Measurements from ENCODE around the gene SYT3. TPM values are rescaled to one million over a fixed set of nuclear protein-coding genes. Genes with fewer than 3 reads are reported as not detected.

The SYT3 gene
- total and polyA plus RNA-seq, 2 of the 13 experiments (the other 11 are each of a cell fraction or from before 2014, with no cell fraction given), result not detected

GRCh38 chr19:50670102-50670380 lies 30.4 kb upstream of the SYT3 start:
- FAIRE-seq (no peak), DNase-seq (ENCODE audit: low spot score) (no peak), ATAC-seq (no peak)
- H4K20me1 ChIP-seq (ENCODE audit: insufficient read depth, low read length), result no peaks in the 10 kb centered on the region
- in situ Hi-C loops (cut with HindIII; ENCODE audit: extremely low pct_ligation_motif_present, low pct_unique_long_range_greater_than_20kb), result no loop called here
- no peak overlapping the region for H2AFZ ChIP-seq (ENCODE audit: low read length)
- H3K27ac ChIP-seq (ENCODE audit: extremely low read length, insufficient read depth, low read length), result no peak overlapping the region
- H3K4me1 ChIP-seq (ENCODE audit: insufficient read depth, low read length), result no peaks in the 10 kb centered on the region
- H3K79me2 ChIP-seq (ENCODE audit: insufficient read depth, low read length), result no peaks in the 10 kb centered on the region
- intact Hi-C loops (cut with micrococcal nuclease; ENCODE audit: unreplicated experiment), result no loop called here
- H3K4me2 ChIP-seq (ENCODE audit: low read depth, low read length), result no peak overlapping the region
- POLR2A ChIA-PET, result no interaction called here
- H3K4me3 ChIP-seq (replicated peaks in 1 of 3; ENCODE audit: insufficient read depth in 1 of 3, low read depth in 2 of 3, low read length in 3 of 3), result no peak overlapping the region
- CTCF ChIA-PET (ENCODE audit: low intra/inter-chr PET ratio, low total read pairs), result interaction anchor here (1.1 to 1.5 kb wide), 2 partner anchors 114 to 252 kb away, joined by 3 to 8 read pairs; no protein-coding TSS in a partner anchor
- BruUV-seq (replicated peaks), result no TSS peak
- no peaks in the 10 kb centered on the region for H3K9me3 ChIP-seq (ENCODE audit: low read length)
- no peak overlapping the region for H3K9ac ChIP-seq (ENCODE audit: insufficient read depth, low read depth, low read length)
- no peaks in the 10 kb centered on the region for H3K36me3 ChIP-seq (replicated peaks in 1 of 2; ENCODE audit: control insufficient read depth in 1 of 2, insufficient read depth in 2 of 2, low read length in 2 of 2)
- 7% methylated on average over 5 of the region's 5 CpGs for WGBS (ENCODE audit: low lambda C conversion rate)
- peaks cover 6 to 42% of the 10 kb centered on the region in 2 experiments; a peak in 4 of 5 replicates for H3K27me3 ChIP-seq (ENCODE audit: control insufficient read depth in 1 of 2, insufficient read depth in 2 of 2, low read length in 2 of 2)
- TF ChIP-seq TCF12 (IDR thresholded peaks at IDR 0.05), result no peak
- TF ChIP-seq TCF12 (CRISPR knock-in tag; IDR thresholded peaks at IDR 0.05), result no peak
- TF ChIP-seq ZBTB49 (CRISPR knock-in tag; IDR thresholded peaks at IDR 0.05; ENCODE audit: borderline replicate concordance), result no peak
- TF ChIP-seq KDM4B (CRISPR knock-in tag; IDR thresholded peaks at IDR 0.05), result no peak
- TF ChIP-seq FOXM1 (CRISPR knock-in tag; IDR thresholded peaks at IDR 0.05), result no peak
- TF ChIP-seq RBAK (CRISPR knock-in tag; IDR thresholded peaks at IDR 0.05), result no peak
- TF ChIP-seq ISL2 (CRISPR knock-in tag; IDR thresholded peaks at IDR 0.05), result no peak
- no peak for TF ChIP-seq MNT (IDR thresholded peaks at IDR 0.05)
- no peak for TF ChIP-seq PRDM4 (CRISPR knock-in tag; IDR thresholded peaks at IDR 0.05; ENCODE audit: borderline replicate concordance)
- no peak for TF ChIP-seq SOX13 (IDR thresholded peaks at IDR 0.05)
- no peak for TF ChIP-seq SOX13 (CRISPR knock-in tag; conservative IDR thresholded peaks at IDR 0.05 in 1 of 2, IDR thresholded peaks at IDR 0.05 in 1 of 2)
- no peak for TF ChIP-seq PHF5A (CRISPR knock-in tag; IDR thresholded peaks at IDR 0.05; ENCODE audit: low read depth, unreplicated experiment)
- no peak for TF ChIP-seq ZNF674 (CRISPR knock-in tag; IDR thresholded peaks at IDR 0.05; ENCODE audit: low read depth)
- TF ChIP-seq ZFAT (CRISPR knock-in tag; conservative IDR thresholded peaks at IDR 0.05), result no peak
- TF ChIP-seq ZNF746 (CRISPR knock-in tag; IDR thresholded peaks at IDR 0.05), result no peak
- TF ChIP-seq ZMYM3 (CRISPR knock-in tag; IDR thresholded peaks at IDR 0.05), result no peak
- TF ChIP-seq SMAD3 (CRISPR knock-in tag; IDR thresholded peaks at IDR 0.05), result no peak

Data from HepG2 (cell line).